ENCODE measurements around the gene XRCC1. TPM values are rescaled to one million over a fixed set of nuclear protein-coding genes. Genes with fewer than 3 reads are reported as not detected.

Gene XRCC1
- total and polyA plus RNA-seq, 2 experiments from 2014 or later: 35.3 to 49.5 TPM

GRCh38 chr19:43495082-43495481 is 80.2 kb downstream of the XRCC1 start (continued):
- TF ChIP-seq, protein P1, sequence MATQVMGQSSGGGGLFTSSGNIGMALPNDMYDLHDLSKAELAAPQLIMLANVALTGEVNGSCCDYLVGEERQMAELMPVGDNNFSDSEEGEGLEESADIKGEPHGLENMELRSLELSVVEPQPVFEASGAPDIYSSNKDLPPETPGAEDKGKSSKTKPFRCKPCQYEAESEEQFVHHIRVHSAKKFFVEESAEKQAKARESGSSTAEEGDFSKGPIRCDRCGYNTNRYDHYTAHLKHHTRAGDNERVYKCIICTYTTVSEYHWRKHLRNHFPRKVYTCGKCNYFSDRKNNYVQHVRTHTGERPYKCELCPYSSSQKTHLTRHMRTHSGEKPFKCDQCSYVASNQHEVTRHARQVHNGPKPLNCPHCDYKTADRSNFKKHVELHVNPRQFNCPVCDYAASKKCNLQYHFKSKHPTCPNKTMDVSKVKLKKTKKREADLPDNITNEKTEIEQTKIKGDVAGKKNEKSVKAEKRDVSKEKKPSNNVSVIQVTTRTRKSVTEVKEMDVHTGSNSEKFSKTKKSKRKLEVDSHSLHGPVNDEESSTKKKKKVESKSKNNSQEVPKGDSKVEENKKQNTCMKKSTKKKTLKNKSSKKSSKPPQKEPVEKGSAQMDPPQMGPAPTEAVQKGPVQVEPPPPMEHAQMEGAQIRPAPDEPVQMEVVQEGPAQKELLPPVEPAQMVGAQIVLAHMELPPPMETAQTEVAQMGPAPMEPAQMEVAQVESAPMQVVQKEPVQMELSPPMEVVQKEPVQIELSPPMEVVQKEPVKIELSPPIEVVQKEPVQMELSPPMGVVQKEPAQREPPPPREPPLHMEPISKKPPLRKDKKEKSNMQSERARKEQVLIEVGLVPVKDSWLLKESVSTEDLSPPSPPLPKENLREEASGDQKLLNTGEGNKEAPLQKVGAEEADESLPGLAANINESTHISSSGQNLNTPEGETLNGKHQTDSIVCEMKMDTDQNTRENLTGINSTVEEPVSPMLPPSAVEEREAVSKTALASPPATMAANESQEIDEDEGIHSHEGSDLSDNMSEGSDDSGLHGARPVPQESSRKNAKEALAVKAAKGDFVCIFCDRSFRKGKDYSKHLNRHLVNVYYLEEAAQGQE (IDR thresholded peaks at IDR 0.05; ENCODE audit: unreplicated experiment): no peak
- TF ChIP-seq, protein P2, sequence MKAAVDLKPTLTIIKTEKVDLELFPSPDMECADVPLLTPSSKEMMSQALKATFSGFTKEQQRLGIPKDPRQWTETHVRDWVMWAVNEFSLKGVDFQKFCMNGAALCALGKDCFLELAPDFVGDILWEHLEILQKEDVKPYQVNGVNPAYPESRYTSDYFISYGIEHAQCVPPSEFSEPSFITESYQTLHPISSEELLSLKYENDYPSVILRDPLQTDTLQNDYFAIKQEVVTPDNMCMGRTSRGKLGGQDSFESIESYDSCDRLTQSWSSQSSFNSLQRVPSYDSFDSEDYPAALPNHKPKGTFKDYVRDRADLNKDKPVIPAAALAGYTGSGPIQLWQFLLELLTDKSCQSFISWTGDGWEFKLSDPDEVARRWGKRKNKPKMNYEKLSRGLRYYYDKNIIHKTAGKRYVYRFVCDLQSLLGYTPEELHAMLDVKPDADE (IDR thresholded peaks at IDR 0.05): no peak
- TF ChIP-seq EZH2 (IDR thresholded peaks at IDR 0.05; ENCODE audit: low read depth, unreplicated experiment): no peak
- no peak for TF ChIP-seq NANOG (IDR thresholded peaks at IDR 0.05; ENCODE audit: borderline replicate concordance)

Other genes starting within 250 kb of the XRCC1 start
- 0.90 and 2.9 TPM in 2 replicates for gene CD177, start 221.8 kb downstream of the XRCC1 start, total RNA-seq (2014; rRNA removed; shearing (Covaris generic))
- gene CD177, start 221.8 kb downstream of the XRCC1 start, polyA plus RNA-seq (2016; fragmentation: Nextera tagmentation; extraction: Ambion mirVana): 0.50 TPM in 1 of 2 replicates, not detected in the other
- not detected in 2 replicates for gene TEX101, start 160.6 kb downstream of the XRCC1 start, total RNA-seq (2014; rRNA removed; shearing (Covaris generic))
- gene TEX101, start 160.6 kb downstream of the XRCC1 start, polyA plus RNA-seq (2016; fragmentation: Nextera tagmentation; extraction: Ambion mirVana): not detected in 2 replicates
- 3.0 and 3.3 TPM in 2 replicates for gene LYPD3, start 109.9 kb downstream of the XRCC1 start, total RNA-seq (2014; rRNA removed; shearing (Covaris generic))
- 4.1 and 4.6 TPM in 2 replicates for gene LYPD3, start 109.9 kb downstream of the XRCC1 start, polyA plus RNA-seq (2016; fragmentation: Nextera tagmentation; extraction: Ambion mirVana)
- 10.2 and 15.4 TPM in 2 replicates for gene PHLDB3, start 70.8 kb downstream of the XRCC1 start, total RNA-seq (2014; rRNA removed; shearing (Covaris generic))
- gene PHLDB3, start 70.8 kb downstream of the XRCC1 start, polyA plus RNA-seq (2016; fragmentation: Nextera tagmentation; extraction: Ambion mirVana): 6.3 and 8.4 TPM in 2 replicates
- 23.2 and 25.5 TPM in 2 replicates for gene ETHE1, start 48.3 kb downstream of the XRCC1 start, total RNA-seq (2014; rRNA removed; shearing (Covaris generic))
- gene ETHE1, start 48.3 kb downstream of the XRCC1 start, polyA plus RNA-seq (2016; fragmentation: Nextera tagmentation; extraction: Ambion mirVana): 8.9 and 11.1 TPM in 2 replicates
- gene ZNF575, start 42.3 kb downstream of the XRCC1 start, total RNA-seq (2014; rRNA removed; shearing (Covaris generic)): 0.10 TPM in 1 of 2 replicates, not detected in the other
- 0.42 and 0.65 TPM in 2 replicates for gene ZNF575, start 42.3 kb downstream of the XRCC1 start, polyA plus RNA-seq (2016; fragmentation: Nextera tagmentation; extraction: Ambion mirVana)
- 4.3 and 7.8 TPM in 2 replicates for gene PINLYP, start 274 bp upstream of the XRCC1 start, total RNA-seq (2014; rRNA removed; shearing (Covaris generic))
- 11.1 and 12.1 TPM in 2 replicates for gene PINLYP, start 274 bp upstream of the XRCC1 start, polyA plus RNA-seq (2016; fragmentation: Nextera tagmentation; extraction: Ambion mirVana)
- 49.6 and 72.7 TPM in 2 replicates for gene IRGQ, start 20.6 kb upstream of the XRCC1 start, total RNA-seq (2014; rRNA removed; shearing (Covaris generic))
- gene IRGQ, start 20.6 kb upstream of the XRCC1 start, polyA plus RNA-seq (2016; fragmentation: Nextera tagmentation; extraction: Ambion mirVana): 8.4 and 8.7 TPM in 2 replicates
- gene ZNF576, start 21.1 kb upstream of the XRCC1 start, total RNA-seq (2014; rRNA removed; shearing (Covaris generic)): 5.9 and 14.1 TPM in 2 replicates
- gene ZNF576, start 21.1 kb upstream of the XRCC1 start, polyA plus RNA-seq (2016; fragmentation: Nextera tagmentation; extraction: Ambion mirVana): 15.5 and 16.9 TPM in 2 replicates
- gene SRRM5, start 36.6 kb upstream of the XRCC1 start, total RNA-seq (2014; rRNA removed; shearing (Covaris generic)): not detected in 2 replicates
- 0.08 and 0.17 TPM in 2 replicates for gene SRRM5, start 36.6 kb upstream of the XRCC1 start, polyA plus RNA-seq (2016; fragmentation: Nextera tagmentation; extraction: Ambion mirVana)
- 21.6 and 23.9 TPM in 2 replicates for gene ZNF428, start 44.1 kb upstream of the XRCC1 start, total RNA-seq (2014; rRNA removed; shearing (Covaris generic))
- 21.1 and 22.5 TPM in 2 replicates for gene ZNF428, start 44.1 kb upstream of the XRCC1 start, polyA plus RNA-seq (2016; fragmentation: Nextera tagmentation; extraction: Ambion mirVana)
- 21.2 and 26.0 TPM in 2 replicates for gene CADM4, start 64.3 kb upstream of the XRCC1 start, total RNA-seq (2014; rRNA removed; shearing (Covaris generic))
- gene CADM4, start 64.3 kb upstream of the XRCC1 start, polyA plus RNA-seq (2016; fragmentation: Nextera tagmentation; extraction: Ambion mirVana): 3.7 TPM in 2 replicates
- gene PLAUR, start 94.6 kb upstream of the XRCC1 start, total RNA-seq (2014; rRNA removed; shearing (Covaris generic)): 11.1 and 16.5 TPM in 2 replicates
- gene PLAUR, start 94.6 kb upstream of the XRCC1 start, polyA plus RNA-seq (2016; fragmentation: Nextera tagmentation; extraction: Ambion mirVana): 20.6 and 21.3 TPM in 2 replicates
- gene IRGC, start 140.5 kb upstream of the XRCC1 start, total RNA-seq (2014; rRNA removed; shearing (Covaris generic)): not detected in 2 replicates
- gene IRGC, start 140.5 kb upstream of the XRCC1 start, polyA plus RNA-seq (2016; fragmentation: Nextera tagmentation; extraction: Ambion mirVana): not detected in 2 replicates
- gene SMG9, start 179.4 kb upstream of the XRCC1 start, total RNA-seq (2014; rRNA removed; shearing (Covaris generic)): 6.3 and 13.2 TPM in 2 replicates
- gene SMG9, start 179.4 kb upstream of the XRCC1 start, polyA plus RNA-seq (2016; fragmentation: Nextera tagmentation; extraction: Ambion mirVana): 14.0 and 15.7 TPM in 2 replicates
- gene KCNN4, start 205.4 kb upstream of the XRCC1 start, total RNA-seq (2014; rRNA removed; shearing (Covaris generic)): 3.2 and 3.4 TPM in 2 replicates
- 0.75 and 0.86 TPM in 2 replicates for gene KCNN4, start 205.4 kb upstream of the XRCC1 start, polyA plus RNA-seq (2016; fragmentation: Nextera tagmentation; extraction: Ambion mirVana)
- 0.54 and 1.1 TPM in 2 replicates for gene LYPD5, start 226.9 kb upstream of the XRCC1 start, total RNA-seq (2014; rRNA removed; shearing (Covaris generic))
- gene LYPD5, start 226.9 kb upstream of the XRCC1 start, polyA plus RNA-seq (2016; fragmentation: Nextera tagmentation; extraction: Ambion mirVana): 0.61 and 1.5 TPM in 2 replicates